T47D (cell line): ENCODE measurements around the gene NATD1.
"Not testable (repeated sequence)": the region's sequence is repeated elsewhere in the genome, so short reads cannot be mapped to it uniquely, and the experiment has no call there.

Source experiments
- DNase-seq, 2 experiments: peaks; one replicate each; pipeline versions ENCODE4 v3.0.0 to v3.0.0-alpha.2; 2011 to 2012; ENCODE audit warnings: low read depth in 1 of 2, low spot score in 1 of 2
- JUND ChIP-seq: IDR thresholded peaks from 2 replicates; pipeline ENCODE4 v1.6.1; 2012; ENCODE audit warnings: low read depth
- in situ Hi-C: cut with HindIII; loops from 2 replicates; pipeline ENCODE4 v1.10.0; 2016; ENCODE audit warnings: low sequenced_read_pairs, low pct_unique_long_range_greater_than_20kb

The NATD1 gene

GRCh38 chr17:21194703-21195102, 58.5 kb downstream of the NATD1 start:
- in situ Hi-C loops, result no loop called here
- no peak for DNase-seq
- no peak for TF ChIP-seq JUND

DNA sequence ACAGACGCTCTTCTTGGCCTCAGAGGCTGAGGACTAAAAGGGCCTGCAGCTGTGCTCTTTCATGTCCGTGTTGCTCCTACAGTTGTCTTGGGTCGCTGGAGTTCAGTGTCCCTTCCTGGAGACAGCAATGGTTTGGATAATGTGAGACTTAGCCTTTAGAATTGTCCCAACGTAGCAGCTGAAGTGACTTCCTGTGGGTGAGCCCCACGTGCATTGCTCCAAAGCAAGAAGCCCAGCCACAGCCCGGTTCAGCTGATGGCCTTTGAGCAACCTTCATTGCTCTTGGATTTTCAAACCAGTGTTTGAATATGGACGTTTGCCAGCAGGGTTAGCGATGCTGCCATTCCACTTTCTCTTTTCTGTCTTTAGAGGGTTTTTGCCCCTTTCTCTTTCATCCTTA, 59.0 kb downstream of the NATD1 start:
- in situ Hi-C loops, result no loop called here
- no peak for TF ChIP-seq JUND
- no peak for DNase-seq

- in situ Hi-C loops, result no loop called here
- no peak for DNase-seq
- TF ChIP-seq JUND, result no peak
Measured at GRCh38 chr17:21193031-21193430, 60.2 kb downstream of the NATD1 start.

DNA sequence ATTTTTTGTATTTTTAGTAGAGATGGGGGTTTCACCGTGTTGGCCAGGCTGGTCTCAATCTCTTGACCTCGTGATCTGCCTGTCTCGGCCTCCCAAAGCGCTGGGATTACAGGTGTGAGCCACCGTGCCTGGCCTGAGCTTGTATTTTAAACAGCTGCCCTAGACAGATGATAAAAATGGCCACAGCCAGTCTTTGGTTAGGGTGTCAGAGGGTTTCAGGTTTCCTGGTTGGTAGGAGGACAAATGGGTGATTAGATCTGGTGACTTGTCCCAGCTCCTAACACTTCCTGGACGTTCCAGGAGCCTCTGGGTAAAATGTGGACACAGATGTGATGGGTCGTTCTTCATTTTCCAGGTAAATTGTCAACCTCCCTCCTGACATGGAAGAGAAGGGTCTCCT, 60.8 kb downstream of the NATD1 start:
- DNase-seq, in situ Hi-C loops: not testable (repeated sequence)

GRCh38 chr17:21191698-21192097, 61.5 kb downstream of the NATD1 start:
- TF ChIP-seq JUND, result no peak
- DNase-seq, result no peak
- in situ Hi-C loops, result no loop called here

- in situ Hi-C loops, result no loop called here
- no peak for DNase-seq
Measured at GRCh38 chr17:21190078-21190477, 63.1 kb downstream of the NATD1 start.

DNA sequence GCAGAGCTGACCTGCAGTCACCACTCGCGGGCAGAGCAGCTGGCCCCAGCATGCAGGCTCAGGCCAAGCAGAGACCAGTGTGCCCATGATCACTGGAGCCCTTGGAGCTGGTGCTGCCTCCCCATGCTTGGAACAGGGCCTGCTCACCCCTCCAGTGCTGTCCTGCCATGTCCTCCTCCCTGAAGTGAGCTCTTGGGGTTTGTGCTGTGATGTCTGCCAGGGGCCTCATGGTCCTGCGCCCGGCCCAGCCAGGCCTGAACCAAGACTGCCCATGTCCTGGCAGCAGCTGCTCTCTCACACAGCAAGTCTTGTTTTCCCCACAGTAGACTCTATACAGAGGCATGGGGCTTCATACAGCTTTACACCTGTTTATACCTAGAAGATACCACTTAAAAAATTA, 63.8 kb downstream of the NATD1 start:
- TF ChIP-seq JUND, result no peak
- in situ Hi-C loops, result no loop called here
- DNase-seq, result no peak

More at GRCh38 chr17:21190078-21190477, 63.1 kb downstream of the NATD1 start:
- no peak for TF ChIP-seq JUND
